HepG2 (cell line): ENCODE measurements around the gene BCAS3. TPM values are rescaled to one million over a fixed set of nuclear protein-coding genes. Genes with fewer than 3 reads are reported as not detected.

Source experiments
- AGO1 ChIP-seq: fragments of 200-400 bp; formaldehyde crosslinking; IDR thresholded peaks from 2 replicates; pipeline ENCODE4 v1.6.1; 2017; ENCODE audit warnings: mild to moderate bottlenecking, low read depth, low read length, moderate library complexity; ENCODE audit not compliant: poor library complexity, severe bottlenecking
- ARNTL ChIP-seq: sonication (generic); formaldehyde crosslinking; IDR thresholded peaks from 2 replicates; pipeline ENCODE4 v1.4.0; 2020; ENCODE audit warnings: mild to moderate bottlenecking, missing genetic modification reagents
- CHCHD3 ChIP-seq: sonication (generic); formaldehyde crosslinking; IDR thresholded peaks from 2 replicates; pipeline ENCODE4 v1.8.0; 2022; ENCODE audit warnings: mild to moderate bottlenecking, missing genetic modification reagents, moderate library complexity
- GLMP ChIP-seq: sonication (generic); formaldehyde crosslinking; IDR thresholded peaks from 2 replicates; pipeline ENCODE4 v1.9.0; 2021; ENCODE audit warnings: missing genetic modification reagents, mild to moderate bottlenecking, borderline replicate concordance
- GPN1 ChIP-seq: sonication (generic); formaldehyde crosslinking; IDR thresholded peaks from 2 replicates; pipeline ENCODE4 v1.5.1; 2020; ENCODE audit warnings: missing genetic modification reagents, borderline replicate concordance
- ISL2 ChIP-seq: sonication (generic); formaldehyde crosslinking; IDR thresholded peaks from 2 replicates; pipeline ENCODE4 v1.5.0; 2020; ENCODE audit warnings: missing genetic modification reagents
- KLF16 ChIP-seq, 2 experiments: sonication (generic) in 1 of 2; formaldehyde crosslinking in 1 of 2; IDR thresholded peaks; 2 replicates each; pipeline versions ENCODE4 v1.6.1 to v1.8.0; 2016 to 2023; ENCODE audit warnings: missing genetic modification reagents in 2 of 2, missing compliant biosample characterization in 1 of 2
- TOPORS ChIP-seq: sonication (generic); formaldehyde crosslinking; IDR thresholded peaks from 2 replicates; pipeline ENCODE4 v1.8.0; 2023; ENCODE audit warnings: mild to moderate bottlenecking, missing genetic modification reagents
- ZC3H4 ChIP-seq: sonication (generic); formaldehyde crosslinking; IDR thresholded peaks from 2 replicates; pipeline ENCODE4 v1.4.0; 2020; ENCODE audit warnings: missing genetic modification reagents, borderline replicate concordance
- ZNF260 ChIP-seq: sonication (generic); formaldehyde crosslinking; IDR thresholded peaks from 2 replicates; pipeline ENCODE4 v1.4.0; 2020; ENCODE audit warnings: missing genetic modification reagents, low read depth, mild to moderate bottlenecking, borderline replicate concordance
- ZNF280D ChIP-seq: sonication (generic); formaldehyde crosslinking; IDR thresholded peaks from 2 replicates; pipeline ENCODE4 v1.5.1; 2020; ENCODE audit warnings: mild to moderate bottlenecking, missing genetic modification reagents
- ZNF547 ChIP-seq: sonication (generic); formaldehyde crosslinking; IDR thresholded peaks from 2 replicates; pipeline ENCODE4 v1.5.1; 2020; ENCODE audit warnings: mild to moderate bottlenecking, missing genetic modification reagents
- ZNF747 ChIP-seq: sonication (generic); formaldehyde crosslinking; IDR thresholded peaks from 2 replicates; pipeline ENCODE4 v1.8.1; 2023; ENCODE audit warnings: missing genetic modification reagents, mild to moderate bottlenecking, borderline replicate concordance
- ZSCAN20 ChIP-seq: sonication (generic); formaldehyde crosslinking; IDR thresholded peaks from 2 replicates; pipeline ENCODE4 v1.4.0; 2020; ENCODE audit warnings: missing genetic modification reagents, mild to moderate bottlenecking, borderline replicate concordance
- polyA plus RNA-seq, 8 experiments: library from polyadenylated mRNA; depleted of rRNA in 3 of 8; stranded (reverse) in 7 of 8; unstranded in 1 of 8; fragments of >200 nt; fragmentation: Illumina TruSeq in 4 of 8; extraction: Trizol in 4 of 8; gene quantifications; 2 replicates each; pipeline versions ENCODE4 v1.2.1 to v1.2.3, GENCODE V29; 2011 to 2016; ENCODE audit warnings: low read depth in 4 of 8, missing spikeins in 1 of 8, mixed read lengths in 1 of 8; ENCODE audit not compliant: insufficient read depth in 1 of 8
- total RNA-seq, 5 experiments: library from RNA; depleted of rRNA; stranded (reverse); fragments of >200 nt; fragmentation: Illumina TruSeq; extraction: Trizol; gene quantifications; 2 replicates each; pipeline ENCODE4 v1.2.3, GENCODE V29; 2016; ENCODE audit warnings: low read depth in 1 of 5
- TF ChIP-seq, protein P1 (sequence below), 2 experiments: fragments of 450-650 bp in 1 of 2; sonication (generic) in 1 of 2; formaldehyde crosslinking; IDR thresholded peaks; 2 replicates each; pipeline versions ENCODE4 v1.5.0 to v1.8.0; 2020 to 2022; ENCODE audit warnings: mild to moderate bottlenecking in 1 of 2, missing genetic modification reagents in 1 of 2
- TF ChIP-seq, protein P2 (sequence below): fragments of 450-650 bp; IDR thresholded peaks from 2 replicates; pipeline ENCODE4 v1.6.1; 2017; ENCODE audit warnings: mild to moderate bottlenecking

Gene BCAS3
- total and polyA plus RNA-seq, 2 of the 13 experiments (the other 11 are each of a cell fraction or from before 2014, with no cell fraction given) = 10.7 to 11.2 TPM

- TF ChIP-seq GLMP (CRISPR knock-in tag) = no peak
- peak; percentile 46; the same call in 1 of the 2 replicates for TF ChIP-seq TOPORS
- TF ChIP-seq, protein P1, sequence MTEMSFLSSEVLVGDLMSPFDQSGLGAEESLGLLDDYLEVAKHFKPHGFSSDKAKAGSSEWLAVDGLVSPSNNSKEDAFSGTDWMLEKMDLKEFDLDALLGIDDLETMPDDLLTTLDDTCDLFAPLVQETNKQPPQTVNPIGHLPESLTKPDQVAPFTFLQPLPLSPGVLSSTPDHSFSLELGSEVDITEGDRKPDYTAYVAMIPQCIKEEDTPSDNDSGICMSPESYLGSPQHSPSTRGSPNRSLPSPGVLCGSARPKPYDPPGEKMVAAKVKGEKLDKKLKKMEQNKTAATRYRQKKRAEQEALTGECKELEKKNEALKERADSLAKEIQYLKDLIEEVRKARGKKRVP (CRISPR knock-in tag; IDR thresholded peaks at IDR 0.05) = peak in 1 of 2 experiments; percentile 52; a peak in 1 of 4 replicates
- TF ChIP-seq GPN1 = no peak
- TF ChIP-seq CHCHD3 = no peak
- no peak; the same call in 1 of the 2 replicates for TF ChIP-seq ZNF547
- TF ChIP-seq KLF16 (CRISPR knock-in tag; IDR thresholded peaks at IDR 0.05) = peak in 1 of 2 experiments; percentile 13; a peak in 1 of 4 replicates
- TF ChIP-seq AGO1 = no peak
- no peak for TF ChIP-seq ZSCAN20
- TF ChIP-seq ZNF747 (CRISPR knock-in tag) = 0 out of 2 replicates have a peak, but pooled peaks have one; percentile 42
- no peak for TF ChIP-seq ARNTL
- peak; percentile 97 for TF ChIP-seq ISL2 (CRISPR knock-in tag)
- no peak for TF ChIP-seq ZC3H4
- TF ChIP-seq ZNF280D (CRISPR knock-in tag) = no peak
- TF ChIP-seq, protein P2, sequence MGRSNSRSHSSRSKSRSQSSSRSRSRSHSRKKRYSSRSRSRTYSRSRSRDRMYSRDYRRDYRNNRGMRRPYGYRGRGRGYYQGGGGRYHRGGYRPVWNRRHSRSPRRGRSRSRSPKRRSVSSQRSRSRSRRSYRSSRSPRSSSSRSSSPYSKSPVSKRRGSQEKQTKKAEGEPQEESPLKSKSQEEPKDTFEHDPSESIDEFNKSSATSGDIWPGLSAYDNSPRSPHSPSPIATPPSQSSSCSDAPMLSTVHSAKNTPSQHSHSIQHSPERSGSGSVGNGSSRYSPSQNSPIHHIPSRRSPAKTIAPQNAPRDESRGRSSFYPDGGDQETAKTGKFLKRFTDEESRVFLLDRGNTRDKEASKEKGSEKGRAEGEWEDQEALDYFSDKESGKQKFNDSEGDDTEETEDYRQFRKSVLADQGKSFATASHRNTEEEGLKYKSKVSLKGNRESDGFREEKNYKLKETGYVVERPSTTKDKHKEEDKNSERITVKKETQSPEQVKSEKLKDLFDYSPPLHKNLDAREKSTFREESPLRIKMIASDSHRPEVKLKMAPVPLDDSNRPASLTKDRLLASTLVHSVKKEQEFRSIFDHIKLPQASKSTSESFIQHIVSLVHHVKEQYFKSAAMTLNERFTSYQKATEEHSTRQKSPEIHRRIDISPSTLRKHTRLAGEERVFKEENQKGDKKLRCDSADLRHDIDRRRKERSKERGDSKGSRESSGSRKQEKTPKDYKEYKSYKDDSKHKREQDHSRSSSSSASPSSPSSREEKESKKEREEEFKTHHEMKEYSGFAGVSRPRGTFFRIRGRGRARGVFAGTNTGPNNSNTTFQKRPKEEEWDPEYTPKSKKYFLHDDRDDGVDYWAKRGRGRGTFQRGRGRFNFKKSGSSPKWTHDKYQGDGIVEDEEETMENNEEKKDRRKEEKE = no peak
- TF ChIP-seq ZNF260 (CRISPR knock-in tag) = no peak
Measured at GRCh38 chr17:61363601-61364462, 686.2 kb downstream of the BCAS3 start (continued).
